ENCODE data around the gene HHIP. TPM values are rescaled to one million over a fixed set of nuclear protein-coding genes. Genes with fewer than 3 reads are reported as not detected.

The HHIP gene
- total RNA-seq, 1 experiment from 2014 or later, result not detected

GRCh38 chr4:144663834-144664475, 18.0 kb downstream of the HHIP start:
- no peaks in the 10 kb centered on the region for H3K9me2 ChIP-seq (replicated peaks; ENCODE audit: insufficient read depth, low read length)
- no peak overlapping the region for H2AFZ ChIP-seq (ENCODE audit: low read length)
- no peaks in the 10 kb centered on the region for H3K4me1 ChIP-seq (ENCODE audit: low read length)
- no peak overlapping the region for H3K9ac ChIP-seq (ENCODE audit: low read length)
- H3K79me2 ChIP-seq (ENCODE audit: low read length), result no peaks in the 10 kb centered on the region
- no peaks in the 10 kb centered on the region for H3K36me3 ChIP-seq (ENCODE audit: insufficient read depth, low read length)
- no peak overlapping the region for H3K4me2 ChIP-seq (ENCODE audit: low read depth, low read length, poor library complexity, severe bottlenecking)
- H3K27me3 ChIP-seq (ENCODE audit: low read length), result no peaks in the 10 kb centered on the region
- no peaks in the 10 kb centered on the region for H4K20me1 ChIP-seq (ENCODE audit: insufficient read depth, low read depth, low read length)
- H3K4me3 ChIP-seq (ENCODE audit: low read length), result no peak overlapping the region
- no peaks in the 10 kb centered on the region for H3K9me3 ChIP-seq (ENCODE audit: low read length)
- H3K27ac ChIP-seq (ENCODE audit: low read length), result no peak overlapping the region
- DNase-seq, result no peak

GRCh38 chr4:144666539-144667175, 20.7 kb downstream of the HHIP start:
- no peaks in the 10 kb centered on the region for H3K9me2 ChIP-seq (replicated peaks; ENCODE audit: insufficient read depth, low read length)
- DNase-seq, result no peak
- H3K4me3 ChIP-seq (ENCODE audit: low read length), result no peak overlapping the region
- no peaks in the 10 kb centered on the region for H4K20me1 ChIP-seq (ENCODE audit: insufficient read depth, low read depth, low read length)
- no peaks in the 10 kb centered on the region for H3K79me2 ChIP-seq (ENCODE audit: low read length)
- H2AFZ ChIP-seq (ENCODE audit: low read length), result no peak overlapping the region
- H3K9ac ChIP-seq (ENCODE audit: low read length), result no peak overlapping the region
- no peaks in the 10 kb centered on the region for H3K9me3 ChIP-seq (ENCODE audit: low read length)
- H3K27ac ChIP-seq (ENCODE audit: low read length), result no peak overlapping the region
- no peaks in the 10 kb centered on the region for H3K4me1 ChIP-seq (ENCODE audit: low read length)
- no peak overlapping the region for H3K4me2 ChIP-seq (ENCODE audit: low read depth, low read length, poor library complexity, severe bottlenecking)
- no peaks in the 10 kb centered on the region for H3K36me3 ChIP-seq (ENCODE audit: insufficient read depth, low read length)
- H3K27me3 ChIP-seq (ENCODE audit: low read length), result no peaks in the 10 kb centered on the region

GRCh38 chr4:144667500-144667899, 21.5 kb downstream of the HHIP start:
- Histone ChIP-seq H3K4me1 (ENCODE audit: low read length) (no peaks in the 10 kb centered on the region), H3K4me2 (ENCODE audit: low read depth, low read length, poor library complexity, severe bottlenecking) (no peak overlapping the region), H3K9ac (ENCODE audit: low read length) (no peak overlapping the region), H3K27me3 (ENCODE audit: low read length) (no peaks in the 10 kb centered on the region), H3K36me3 (ENCODE audit: insufficient read depth, low read length) (no peaks in the 10 kb centered on the region), H3K27ac (ENCODE audit: low read length) (no peak overlapping the region), H3K4me3 (ENCODE audit: low read length) (no peak overlapping the region), H3K79me2 (ENCODE audit: low read length) (no peaks in the 10 kb centered on the region), H3K9me3 (ENCODE audit: low read length) (no peaks in the 10 kb centered on the region), H2AFZ (ENCODE audit: low read length) (no peak overlapping the region), H4K20me1 (ENCODE audit: insufficient read depth, low read depth, low read length) (no peaks in the 10 kb centered on the region), H3K9me2 (replicated peaks; ENCODE audit: insufficient read depth, low read length) (no peaks in the 10 kb centered on the region)
- DNase-seq, result no peak

- Histone ChIP-seq H4K20me1 (ENCODE audit: insufficient read depth, low read depth, low read length) (no peaks in the 10 kb centered on the region), H3K4me2 (ENCODE audit: low read depth, low read length, poor library complexity, severe bottlenecking) (no peak overlapping the region), H2AFZ (ENCODE audit: low read length) (no peak overlapping the region), H3K36me3 (ENCODE audit: insufficient read depth, low read length) (no peaks in the 10 kb centered on the region), H3K4me3 (ENCODE audit: low read length) (no peak overlapping the region), H3K9ac (ENCODE audit: low read length) (no peak overlapping the region), H3K27me3 (ENCODE audit: low read length) (no peaks in the 10 kb centered on the region), H3K9me3 (ENCODE audit: low read length) (no peaks in the 10 kb centered on the region), H3K9me2 (replicated peaks; ENCODE audit: insufficient read depth, low read length) (no peaks in the 10 kb centered on the region), H3K79me2 (ENCODE audit: low read length) (no peaks in the 10 kb centered on the region), H3K27ac (ENCODE audit: low read length) (no peak overlapping the region), H3K4me1 (ENCODE audit: low read length) (no peaks in the 10 kb centered on the region)
- DNase-seq, result no peak
Measured at GRCh38 chr4:144670776-144671175, 24.8 kb downstream of the HHIP start.

GRCh38 chr4:144674711-144675110, 28.8 kb downstream of the HHIP start:
- no peak overlapping the region for H3K27ac ChIP-seq (ENCODE audit: low read length)
- no peaks in the 10 kb centered on the region for H3K27me3 ChIP-seq (ENCODE audit: low read length)
- no peaks in the 10 kb centered on the region for H3K79me2 ChIP-seq (ENCODE audit: low read length)
- H3K36me3 ChIP-seq (ENCODE audit: insufficient read depth, low read length), result no peaks in the 10 kb centered on the region
- no peaks in the 10 kb centered on the region for H3K4me1 ChIP-seq (ENCODE audit: low read length)
- H3K9ac ChIP-seq (ENCODE audit: low read length), result no peak overlapping the region
- no peaks in the 10 kb centered on the region for H3K9me3 ChIP-seq (ENCODE audit: low read length)
- DNase-seq, result no peak
- no peak overlapping the region for H3K4me3 ChIP-seq (ENCODE audit: low read length)
- H3K9me2 ChIP-seq (replicated peaks; ENCODE audit: insufficient read depth, low read length), result no peaks in the 10 kb centered on the region
- H3K4me2 ChIP-seq (ENCODE audit: low read depth, low read length, poor library complexity, severe bottlenecking), result no peak overlapping the region
- no peak overlapping the region for H2AFZ ChIP-seq (ENCODE audit: low read length)
- H4K20me1 ChIP-seq (ENCODE audit: insufficient read depth, low read depth, low read length), result no peaks in the 10 kb centered on the region

- Histone ChIP-seq H3K9me2 (replicated peaks; ENCODE audit: insufficient read depth, low read length) (no peaks in the 10 kb centered on the region), H3K9ac (ENCODE audit: low read length) (no peak overlapping the region), H2AFZ (ENCODE audit: low read length) (no peak overlapping the region), H3K4me2 (ENCODE audit: low read depth, low read length, poor library complexity, severe bottlenecking) (no peak overlapping the region), H3K27me3 (ENCODE audit: low read length) (no peaks in the 10 kb centered on the region; the same call in 1 of the 2 replicates), H4K20me1 (ENCODE audit: insufficient read depth, low read depth, low read length) (no peaks in the 10 kb centered on the region), H3K79me2 (ENCODE audit: low read length) (no peaks in the 10 kb centered on the region), H3K9me3 (ENCODE audit: low read length) (no peaks in the 10 kb centered on the region), H3K4me1 (ENCODE audit: low read length) (no peaks in the 10 kb centered on the region), H3K27ac (ENCODE audit: low read length) (no peak overlapping the region), H3K36me3 (ENCODE audit: insufficient read depth, low read length) (no peaks in the 10 kb centered on the region), H3K4me3 (ENCODE audit: low read length) (no peak overlapping the region)
- DNase-seq, result no peak
Measured at GRCh38 chr4:144681806-144682205, 35.9 kb downstream of the HHIP start.

- Histone ChIP-seq H3K27me3 (ENCODE audit: low read length) (peaks cover 2% of the 10 kb centered on the region; the same call in 1 of the 2 replicates), H3K27ac (ENCODE audit: low read length) (no peak overlapping the region), H3K36me3 (ENCODE audit: insufficient read depth, low read length) (no peaks in the 10 kb centered on the region), H4K20me1 (ENCODE audit: insufficient read depth, low read depth, low read length) (no peaks in the 10 kb centered on the region), H3K79me2 (ENCODE audit: low read length) (no peaks in the 10 kb centered on the region), H3K9ac (ENCODE audit: low read length) (no peak overlapping the region), H3K4me2 (ENCODE audit: low read depth, low read length, poor library complexity, severe bottlenecking) (no peak overlapping the region), H2AFZ (ENCODE audit: low read length) (no peak overlapping the region), H3K4me3 (ENCODE audit: low read length) (no peak overlapping the region), H3K9me2 (replicated peaks; ENCODE audit: insufficient read depth, low read length) (no peaks in the 10 kb centered on the region), H3K4me1 (ENCODE audit: low read length) (no peaks in the 10 kb centered on the region), H3K9me3 (ENCODE audit: low read length) (no peaks in the 10 kb centered on the region)
- no peak for DNase-seq
Measured at GRCh38 chr4:144683516-144683915, 37.6 kb downstream of the HHIP start.

- Histone ChIP-seq H3K27me3 (ENCODE audit: low read length) (peaks cover 2% of the 10 kb centered on the region; the same call in 1 of the 2 replicates), H2AFZ (ENCODE audit: low read length) (no peak overlapping the region), H3K36me3 (ENCODE audit: insufficient read depth, low read length) (no peaks in the 10 kb centered on the region), H3K9ac (ENCODE audit: low read length) (no peak overlapping the region), H3K4me3 (ENCODE audit: low read length) (no peak overlapping the region), H4K20me1 (ENCODE audit: insufficient read depth, low read depth, low read length) (no peaks in the 10 kb centered on the region), H3K4me1 (ENCODE audit: low read length) (no peaks in the 10 kb centered on the region), H3K4me2 (ENCODE audit: low read depth, low read length, poor library complexity, severe bottlenecking) (no peak overlapping the region), H3K9me3 (ENCODE audit: low read length) (no peaks in the 10 kb centered on the region), H3K79me2 (ENCODE audit: low read length) (no peaks in the 10 kb centered on the region), H3K27ac (ENCODE audit: low read length) (no peak overlapping the region), H3K9me2 (replicated peaks; ENCODE audit: insufficient read depth, low read length) (no peaks in the 10 kb centered on the region)
- DNase-seq, result no peak
Measured at GRCh38 chr4:144685911-144686310, 40.0 kb downstream of the HHIP start.

Data from Karpas-422 (cell line).